HG03025 (cell line): ENCODE measurements around the gene CLEC2D.
A peak's percentile ranks its signal among the peaks of the same experiment; 100 is the strongest.
"Not testable (repeated sequence)": the region's sequence is repeated elsewhere in the genome, so short reads cannot be mapped to it uniquely, and the experiment has no call there.

Experiments used
- ATAC-seq: cut with Tn5 transposase; IDR thresholded peaks from one replicate; pipeline ENCODE4 v1.9.1; 2021; ENCODE audit warnings: mild to moderate bottlenecking, moderate library complexity; ENCODE audit not compliant: unreplicated experiment, low FRiP score

Gene CLEC2D

GRCh38 chr12:9725213-9725870 is 55.8 kb downstream of the CLEC2D start:
- no peak for ATAC-seq

- ATAC-seq: no peak
These were observed 58.3 kb downstream of the CLEC2D start for GRCh38 chr12:9727813-9728212.

GRCh38 chr12:9729082-9729481 is 59.6 kb downstream of the CLEC2D start:
- no peak for ATAC-seq

GRCh38 chr12:9730011-9730410 is 60.5 kb downstream of the CLEC2D start:
- no peak for ATAC-seq

- no peak for ATAC-seq
These were observed 61.1 kb downstream of the CLEC2D start for GRCh38 chr12:9730591-9730990.

GRCh38 chr12:9731393-9731792 is 61.9 kb downstream of the CLEC2D start:
- ATAC-seq: no peak

- peak; percentile 42 for ATAC-seq
These were observed 62.3 kb downstream of the CLEC2D start for GRCh38 chr12:9731797-9732196.

- ATAC-seq: no peak
These were observed 63.5 kb downstream of the CLEC2D start, which contains the start of gene CLECL1 for GRCh38 chr12:9732921-9733461. CLECL1 (minus strand) TSS chr12:9733097.

GRCh38 chr12:9735601-9736000 is 66.1 kb downstream of the CLEC2D start:
- ATAC-seq: no peak

GRCh38 chr12:9736936-9737705 is 67.6 kb downstream of the CLEC2D start:
- no peak for ATAC-seq

GRCh38 chr12:9738905-9739304 is 69.4 kb downstream of the CLEC2D start:
- ATAC-seq: not testable (repeated sequence)

GRCh38 chr12:9739404-9740105 is 70.0 kb downstream of the CLEC2D start:
- not testable (repeated sequence) for ATAC-seq

- no peak for ATAC-seq
These were observed 70.7 kb downstream of the CLEC2D start for GRCh38 chr12:9740106-9740750.

- ATAC-seq: peak; percentile 76
These were observed 72.2 kb downstream of the CLEC2D start for GRCh38 chr12:9741726-9742125.

- ATAC-seq: no peak
These were observed 73.1 kb downstream of the CLEC2D start for GRCh38 chr12:9742661-9743060.

- no peak for ATAC-seq
These were observed 75.7 kb downstream of the CLEC2D start for GRCh38 chr12:9745199-9745598.
